HCT116 (cell line): Measurements from ENCODE around the gene ALPL. TPM values are rescaled to one million over a fixed set of nuclear protein-coding genes. Genes with fewer than 3 reads are reported as not detected.

Source experiments
- ATAC-seq: fragments of 200-7000 bp; cut with Tn5 transposase; 2 replicates; pipeline ENCODE4 v1.9.1; 2020; ENCODE audit warnings: mild to moderate bottlenecking, moderate library complexity
- BruUV-seq: library from RNA; stranded (reverse); fragments of 400-500 nt; replicated peaks from 2 replicates; lab custom pipeline; 2021; lab: Mats Ljungman, UMichigan
- CTCF ChIA-PET: fragments of 300-600 bp; sonication (Branson Sonifier 250); formaldehyde crosslinking; loops from one replicate; lab custom pipeline; 2021; ENCODE audit warnings: antibody characterized with exemption; lab: Charles Lee
- POLR2A ChIA-PET: fragments of 300-600, 350-600 bp; sonication (Branson Sonifier 250); formaldehyde crosslinking; loops from one replicate; lab custom pipeline; 2021; ENCODE audit warnings: antibody characterized with exemption; lab: Charles Lee
- RAD21 ChIA-PET, 2 experiments: fragments of 300-600 bp; sonication (Branson Sonifier 250); formaldehyde crosslinking; loops; one replicate each; lab custom pipeline; 2023; ENCODE audit warnings: low total read pairs in 2 of 2; ENCODE audit not compliant: uncharacterized antibody in 2 of 2, unreplicated experiment in 2 of 2, low non-redundant PET in 1 of 2; lab: Charles Lee
- DNase-seq: peaks from one replicate; pipeline ENCODE4 v3.0.0-alpha.2; 2010; ENCODE audit warnings: low read depth, low spot score
- H2AFZ ChIP-seq: fragments of 200-600 bp; shearing (Covaris generic), sonication (generic); 2 replicates; pipeline ENCODE4 v1.6.1; 2017; ENCODE audit warnings: low read depth, mixed run types, mixed read lengths, antibody characterized with exemption, low read length; ENCODE audit not compliant: poor library complexity, severe bottlenecking
- H3K27ac ChIP-seq: 2 replicates; pipeline ENCODE4 v1.5.1; 2012; ENCODE audit warnings: low read depth, low read length
- H3K27me3 ChIP-seq: fragments of 200-600 bp; sonication (generic); 2 replicates; pipeline ENCODE4 v1.6.1; 2016; ENCODE audit warnings: mixed run types, low read length, mixed read lengths; ENCODE audit not compliant: insufficient read depth
- H3K36me3 ChIP-seq, 2 experiments: fragments of 200-500 bp in 1 of 2; fragments of 200-600 bp in 1 of 2; sonication (Bioruptor generic) in 1 of 2; sonication (generic) in 1 of 2; 2 replicates each; pipeline versions ENCODE4 v1.5.1 to v1.6.1; 2014 to 2016; ENCODE audit warnings: low read length in 2 of 2, inconsistent platforms in 1 of 2, mixed read lengths in 1 of 2, mixed run types in 1 of 2; ENCODE audit not compliant: insufficient read depth in 2 of 2, control insufficient read depth in 1 of 2
- H3K4me1 ChIP-seq, 2 experiments: fragments of 200-600 bp in 1 of 2; sonication (generic) in 1 of 2; 2 replicates each; pipeline versions ENCODE4 v1.5.1 to v1.6.1; 2012 to 2017; ENCODE audit warnings: low read length in 2 of 2, inconsistent platforms in 1 of 2, mild to moderate bottlenecking in 1 of 2, mixed read lengths in 1 of 2, mixed run types in 1 of 2, moderate library complexity in 1 of 2; ENCODE audit not compliant: insufficient read depth in 2 of 2, control insufficient read depth in 1 of 2
- H3K4me2 ChIP-seq: fragments of 200-600 bp; sonication (generic); 2 replicates; pipeline ENCODE4 v1.6.1; 2017; ENCODE audit warnings: mixed run types, low read length, mixed read lengths
- H3K4me3 ChIP-seq, 2 experiments: fragments of 200-600 bp in 1 of 2; sonication (generic) in 1 of 2; replicated peaks in 1 of 2; 2 replicates each; pipeline ENCODE4 v1.5.1; 2011 to 2016; ENCODE audit warnings: low read length in 2 of 2, control low read depth in 1 of 2, low read depth in 1 of 2, mild to moderate bottlenecking in 1 of 2, mixed read lengths in 1 of 2, mixed run types in 1 of 2
- H3K79me2 ChIP-seq: fragments of 200-600 bp; sonication (generic); 2 replicates; pipeline ENCODE4 v1.6.1; 2017; ENCODE audit warnings: mild to moderate bottlenecking, mixed run types, low read length, moderate library complexity, mixed read lengths; ENCODE audit not compliant: insufficient read depth
- H3K9ac ChIP-seq: fragments of 200-600 bp; sonication (generic); 2 replicates; pipeline ENCODE4 v1.6.1; 2016; ENCODE audit warnings: low read length, mixed read lengths
- H3K9me2 ChIP-seq: fragments of 200-600 bp; sonication (generic), shearing (Covaris generic); 2 replicates; pipeline ENCODE4 v1.6.1; 2017; ENCODE audit warnings: mixed run types, mild to moderate bottlenecking, moderate library complexity; ENCODE audit not compliant: insufficient read depth
- H3K9me3 ChIP-seq, 2 experiments: fragments of 200-500 bp in 1 of 2; fragments of 200-600 bp in 1 of 2; sonication (Bioruptor generic) in 1 of 2; sonication (generic) in 1 of 2; 2 replicates each; pipeline ENCODE4 v1.6.1; 2014 to 2017; ENCODE audit warnings: low read length in 2 of 2, mixed read lengths in 2 of 2, inconsistent platforms in 1 of 2, low read depth in 1 of 2, mild to moderate bottlenecking in 1 of 2, mixed run types in 1 of 2, moderate library complexity in 1 of 2; ENCODE audit not compliant: control insufficient read depth in 1 of 2, insufficient read depth in 1 of 2
- H4K20me1 ChIP-seq: fragments of 200-600 bp; sonication (generic), shearing (Covaris generic); 2 replicates; pipeline ENCODE4 v1.6.1; 2017; ENCODE audit warnings: mixed run types, mild to moderate bottlenecking, moderate library complexity; ENCODE audit not compliant: insufficient read depth
- EGR1 ChIP-seq: IDR thresholded peaks from 2 replicates; pipeline ENCODE4 v1.6.1; 2012; ENCODE audit warnings: low read depth
- ELF1 ChIP-seq: IDR thresholded peaks from 2 replicates; pipeline ENCODE4 v1.6.1; 2012; ENCODE audit warnings: low read depth, borderline replicate concordance
- POLR2AphosphoS5 ChIP-seq: IDR thresholded peaks from 2 replicates; pipeline ENCODE4 v1.6.1; 2011; ENCODE audit warnings: mild to moderate bottlenecking, low read depth, low read length, moderate library complexity
- SP1 ChIP-seq: IDR thresholded peaks from 2 replicates; pipeline ENCODE4 v1.6.1; 2012; ENCODE audit warnings: low read depth
- YY1 ChIP-seq: IDR thresholded peaks from 2 replicates; pipeline ENCODE4 v1.6.1; 2011; ENCODE audit warnings: low read length, low read depth, moderate library complexity, mild to moderate bottlenecking; ENCODE audit not compliant: insufficient replicate concordance; ENCODE audit errors: extremely low read depth
- ZNF274 ChIP-seq: fragments of 200-500 bp; sonication (Bioruptor generic); IDR thresholded peaks from 2 replicates; pipeline ENCODE4 v1.6.1; 2014; ENCODE audit warnings: mild to moderate bottlenecking, low read depth, low read length, inconsistent platforms
- intact Hi-C: fragments of 100-400 bp; cut with micrococcal nuclease; formaldehyde crosslinking; loops from 2 replicates; pipeline ENCODE4 v1.10.0; 2022
- total RNA-seq: library from RNA; stranded (reverse); gene quantifications from one replicate; pipeline ENCODE4 v1.2.1, GENCODE V29; 2021; ENCODE audit not compliant: unreplicated experiment
- TF ChIP-seq, protein P1 (sequence below): IDR thresholded peaks from 2 replicates; pipeline ENCODE4 v1.6.1; 2012
- TF ChIP-seq, protein P2 (sequence below): IDR thresholded peaks from 2 replicates; pipeline ENCODE4 v1.6.1; 2012; ENCODE audit warnings: low read depth
- TF ChIP-seq, protein P3 (sequence below): IDR thresholded peaks from 2 replicates; pipeline ENCODE4 v1.6.1; 2012

Gene ALPL
- total RNA-seq, 1 experiment from 2014 or later, result 0.61 TPM

DNA sequence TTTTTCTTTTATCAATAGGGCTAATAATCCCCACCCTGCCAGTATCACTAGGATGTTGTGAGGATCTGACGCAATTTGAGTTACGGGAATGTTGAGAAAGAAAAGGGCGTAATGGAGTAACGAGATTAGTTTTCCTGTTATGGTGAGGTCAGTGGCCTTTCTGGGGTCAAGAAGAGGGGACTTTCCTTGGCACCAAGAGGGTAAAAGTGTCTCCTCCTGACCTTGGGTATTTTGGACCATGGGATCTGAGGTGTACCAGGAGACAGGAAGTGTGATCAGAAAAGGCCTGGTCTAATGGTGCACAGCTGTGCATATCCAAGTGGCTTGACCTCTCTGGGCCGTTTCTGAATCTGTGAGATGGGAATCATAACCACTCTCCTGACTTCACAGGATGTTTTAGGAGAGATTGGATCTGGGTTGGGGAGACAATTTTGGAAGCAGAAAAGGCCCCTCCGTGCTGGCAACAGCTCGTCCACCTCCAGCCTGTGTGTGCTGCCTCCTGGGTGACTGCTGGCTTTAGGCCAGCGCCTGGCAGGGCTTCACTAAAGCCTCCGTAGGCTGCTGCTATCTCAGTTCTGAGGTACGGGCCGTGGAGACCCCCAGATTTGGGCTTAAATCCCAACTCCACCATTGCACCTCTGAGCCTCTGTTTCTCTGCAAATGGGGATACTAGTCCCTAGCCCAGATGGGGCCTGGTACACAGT lies 37.1 kb downstream of the ALPL start:
- Histone ChIP-seq H3K4me2 (no peak overlapping the region), H3K4me3 (no peak overlapping the region), H2AFZ (no peak overlapping the region), H3K9me3 (no peaks in the 10 kb centered on the region), H3K79me2 (no peaks in the 10 kb centered on the region), H3K27ac (no peak overlapping the region), H4K20me1 (no peaks in the 10 kb centered on the region), H3K4me1 (no peaks in the 10 kb centered on the region), H3K9me2 (no peaks in the 10 kb centered on the region), H3K9ac (no peak overlapping the region), H3K36me3 (no peaks in the 10 kb centered on the region), H3K27me3 (peaks cover 9% of the 10 kb centered on the region; the same call in 1 of the 2 replicates)
- RAD21 ChIA-PET, result no interaction called here
- TF ChIP-seq, protein P1, sequence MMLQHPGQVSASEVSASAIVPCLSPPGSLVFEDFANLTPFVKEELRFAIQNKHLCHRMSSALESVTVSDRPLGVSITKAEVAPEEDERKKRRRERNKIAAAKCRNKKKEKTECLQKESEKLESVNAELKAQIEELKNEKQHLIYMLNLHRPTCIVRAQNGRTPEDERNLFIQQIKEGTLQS, result no peak
- TF ChIP-seq EGR1 (no peak), ZNF274 (no peak), ELF1 (no peak), POLR2AphosphoS5 (no peak), SP1 (no peak), YY1 (no peak)
- TF ChIP-seq, protein P2, sequence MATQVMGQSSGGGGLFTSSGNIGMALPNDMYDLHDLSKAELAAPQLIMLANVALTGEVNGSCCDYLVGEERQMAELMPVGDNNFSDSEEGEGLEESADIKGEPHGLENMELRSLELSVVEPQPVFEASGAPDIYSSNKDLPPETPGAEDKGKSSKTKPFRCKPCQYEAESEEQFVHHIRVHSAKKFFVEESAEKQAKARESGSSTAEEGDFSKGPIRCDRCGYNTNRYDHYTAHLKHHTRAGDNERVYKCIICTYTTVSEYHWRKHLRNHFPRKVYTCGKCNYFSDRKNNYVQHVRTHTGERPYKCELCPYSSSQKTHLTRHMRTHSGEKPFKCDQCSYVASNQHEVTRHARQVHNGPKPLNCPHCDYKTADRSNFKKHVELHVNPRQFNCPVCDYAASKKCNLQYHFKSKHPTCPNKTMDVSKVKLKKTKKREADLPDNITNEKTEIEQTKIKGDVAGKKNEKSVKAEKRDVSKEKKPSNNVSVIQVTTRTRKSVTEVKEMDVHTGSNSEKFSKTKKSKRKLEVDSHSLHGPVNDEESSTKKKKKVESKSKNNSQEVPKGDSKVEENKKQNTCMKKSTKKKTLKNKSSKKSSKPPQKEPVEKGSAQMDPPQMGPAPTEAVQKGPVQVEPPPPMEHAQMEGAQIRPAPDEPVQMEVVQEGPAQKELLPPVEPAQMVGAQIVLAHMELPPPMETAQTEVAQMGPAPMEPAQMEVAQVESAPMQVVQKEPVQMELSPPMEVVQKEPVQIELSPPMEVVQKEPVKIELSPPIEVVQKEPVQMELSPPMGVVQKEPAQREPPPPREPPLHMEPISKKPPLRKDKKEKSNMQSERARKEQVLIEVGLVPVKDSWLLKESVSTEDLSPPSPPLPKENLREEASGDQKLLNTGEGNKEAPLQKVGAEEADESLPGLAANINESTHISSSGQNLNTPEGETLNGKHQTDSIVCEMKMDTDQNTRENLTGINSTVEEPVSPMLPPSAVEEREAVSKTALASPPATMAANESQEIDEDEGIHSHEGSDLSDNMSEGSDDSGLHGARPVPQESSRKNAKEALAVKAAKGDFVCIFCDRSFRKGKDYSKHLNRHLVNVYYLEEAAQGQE, result no peak
- TF ChIP-seq, protein P3, sequence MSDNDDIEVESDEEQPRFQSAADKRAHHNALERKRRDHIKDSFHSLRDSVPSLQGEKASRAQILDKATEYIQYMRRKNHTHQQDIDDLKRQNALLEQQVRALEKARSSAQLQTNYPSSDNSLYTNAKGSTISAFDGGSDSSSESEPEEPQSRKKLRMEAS, result no peak
- CTCF ChIA-PET, result no interaction called here
- ATAC-seq (no peak), DNase-seq (no peak)
- no TSS peak for BruUV-seq
- POLR2A ChIA-PET, result no interaction called here
- intact Hi-C loops, result no loop called here
